Choroid plexus epithelial cell (primary cell): ENCODE results near the gene ZBTB40.

Experiments
- DNase-seq: peaks from one replicate; pipeline ENCODE4 v3.0.0-alpha.2; 2010; ENCODE audit warnings: low read depth
- H3K4me3 ChIP-seq: 2 replicates; pipeline ENCODE4 v1.5.1; 2011; ENCODE audit warnings: low read depth, mild to moderate bottlenecking, control low read depth, low read length, moderate library complexity
- CTCF ChIP-seq: conservative IDR thresholded peaks from 2 replicates; pipeline ENCODE4 v1.5.1; 2011; ENCODE audit warnings: low read depth, mild to moderate bottlenecking, control low read depth, inconsistent platforms, low read length, moderate library complexity

ZBTB40 gene

DNA sequence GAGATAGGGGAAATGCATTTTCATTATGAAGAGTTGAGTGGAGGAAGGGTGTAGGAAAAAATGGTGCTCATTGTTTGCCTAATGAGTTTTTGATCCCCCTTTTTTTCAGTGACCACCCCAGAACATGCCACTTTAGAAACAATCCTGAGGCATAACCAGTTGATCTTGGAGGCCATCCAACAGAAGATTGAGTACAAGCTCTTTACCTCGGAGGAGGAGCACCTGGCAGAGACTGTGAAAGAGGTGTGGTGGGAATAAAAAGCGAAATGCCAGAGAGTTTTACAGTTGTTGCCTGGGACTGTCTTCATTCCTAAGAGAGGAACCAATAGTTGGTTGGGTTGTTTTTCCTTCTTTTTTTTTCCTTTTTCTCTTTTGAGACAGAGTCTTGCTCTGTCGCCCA is 57.3 kb downstream of the ZBTB40 start:
- TF ChIP-seq CTCF = no peak
- DNase-seq = no peak
- H3K4me3 ChIP-seq = no peak overlapping the region

- no peak overlapping the region for H3K4me3 ChIP-seq
- DNase-seq = no peak
- no peak for TF ChIP-seq CTCF
Measured at GRCh38 chr1:22509815-22510214, 58.2 kb downstream of the ZBTB40 start.

DNA sequence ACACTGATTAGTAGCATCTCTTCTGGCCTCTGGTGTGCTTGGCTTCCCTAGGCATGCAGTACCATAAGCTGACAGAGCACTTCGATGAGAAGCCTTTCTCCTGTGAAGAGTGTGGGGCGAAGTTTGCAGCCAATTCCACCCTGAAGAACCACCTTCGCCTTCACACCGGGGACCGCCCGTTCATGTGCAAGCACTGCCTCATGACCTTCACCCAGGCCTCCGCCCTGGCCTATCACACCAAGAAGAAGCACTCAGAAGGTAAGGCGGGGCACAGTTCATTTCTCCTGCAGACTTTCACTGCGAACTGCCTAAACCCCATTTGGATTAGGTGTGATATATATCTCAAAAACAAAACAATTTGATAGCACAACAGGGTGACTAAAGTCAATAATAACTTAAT is 61.2 kb downstream of the ZBTB40 start:
- no peak for DNase-seq
- no peak for TF ChIP-seq CTCF
- H3K4me3 ChIP-seq = no peak overlapping the region

DNA sequence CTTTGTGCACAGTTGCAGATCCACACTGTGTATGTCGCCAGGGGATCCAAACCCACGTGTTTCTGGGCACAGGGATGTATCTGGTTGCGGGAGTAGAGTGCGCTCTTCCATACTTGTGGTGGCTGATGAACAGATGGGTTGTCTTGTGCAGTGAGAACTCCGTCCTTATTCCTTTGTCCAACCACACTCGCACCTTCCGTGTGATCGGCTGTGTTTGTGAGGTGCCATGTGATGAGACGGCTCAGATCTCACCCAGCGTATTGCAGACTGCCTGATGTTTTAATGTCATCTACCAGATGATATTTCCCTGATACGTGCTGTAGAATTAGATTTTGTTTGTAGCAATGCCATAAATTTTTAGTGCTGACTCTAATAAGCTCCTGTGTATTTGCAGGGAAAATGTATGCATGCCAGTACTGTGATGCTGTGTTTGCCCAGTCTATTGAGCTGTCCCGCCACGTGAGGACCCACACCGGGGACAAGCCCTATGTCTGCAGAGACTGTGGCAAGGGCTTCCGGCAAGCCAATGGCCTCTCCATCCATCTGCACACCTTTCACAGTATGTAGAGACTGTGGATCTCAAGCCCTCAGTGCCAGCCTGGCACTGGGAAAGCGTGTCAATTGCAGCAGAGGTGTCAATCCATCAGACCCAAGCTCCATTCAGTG is 65.4 kb downstream of the ZBTB40 start:
- H3K4me3 ChIP-seq = no peak overlapping the region
- DNase-seq = no peak
- TF ChIP-seq CTCF = no peak

DNA sequence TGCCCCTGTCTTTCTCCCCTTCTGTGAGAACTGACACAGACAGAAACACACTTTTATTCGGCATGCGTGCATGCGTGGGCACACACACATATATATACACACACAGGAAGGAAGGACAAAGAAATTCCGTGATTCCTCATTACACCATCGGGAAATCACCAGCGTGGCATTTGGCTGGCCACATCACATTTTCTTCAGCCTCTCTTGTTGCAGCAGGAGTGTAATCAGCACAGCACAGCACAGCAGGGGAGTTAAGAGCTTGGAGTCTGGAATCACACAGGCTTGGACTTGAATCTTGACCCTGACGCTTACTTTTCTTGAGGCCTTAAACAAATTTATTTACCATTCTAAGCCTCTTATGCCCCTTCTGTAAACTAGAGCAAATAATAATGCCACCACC is 66.3 kb downstream of the ZBTB40 start:
- DNase-seq = peak; percentile 80
- TF ChIP-seq CTCF = no peak

DNA sequence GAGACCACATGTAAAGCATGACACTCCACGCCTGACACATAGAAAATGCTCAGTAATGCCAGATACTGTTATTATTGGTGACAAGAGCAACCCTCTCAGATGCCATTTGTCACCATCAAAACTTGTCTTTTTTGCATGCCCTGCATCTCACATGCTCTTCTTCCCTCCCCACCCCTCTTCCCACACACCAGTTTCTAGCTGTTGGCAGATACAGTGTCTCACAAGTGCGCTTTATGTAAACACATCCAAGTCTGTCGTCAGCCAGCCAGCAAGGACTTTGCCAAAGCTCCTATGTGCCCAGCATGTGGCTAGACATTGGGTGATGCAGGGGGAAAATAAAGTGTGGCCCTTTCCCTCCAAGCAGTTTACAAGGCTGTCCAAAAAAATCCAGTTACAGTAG is 66.7 kb downstream of the ZBTB40 start:
- no peak for TF ChIP-seq CTCF
- H3K4me3 ChIP-seq = no peak overlapping the region
- DNase-seq = peak; percentile 15

More for the DNA sequence above, 66.3 kb downstream of the ZBTB40 start:
- H3K4me3 ChIP-seq = no peak overlapping the region

GRCh38 chr1:22520871-22521270 is 69.2 kb downstream of the ZBTB40 start:
- no peak for TF ChIP-seq CTCF
- no peak overlapping the region for H3K4me3 ChIP-seq
- no peak for DNase-seq
